Stimulated activated CD4-positive, alpha-beta T cell treated with anti-CD3 and anti-CD28 coated beads, Interleukin-1b, Interleukin-23, amount 100 ng/mL, for 1 hour (primary cell): ENCODE results near the gene MAP3K9.
"Not testable (repeated sequence)": the region's sequence is repeated elsewhere in the genome, so short reads cannot be mapped to it uniquely, and the experiment has no call there.

Experiments
- DNase-seq, 2 donors: peaks; one replicate each; pipeline ENCODE4 v3.0.0-alpha.2; 2020; ENCODE audit warnings: low read depth in 2 of 2

The MAP3K9 gene

GRCh38 chr14:70809225-70810219 is at the start of gene MAP3K9:
MAP3K9 (minus strand) TSS chr14:70809513; CDS start chr14:70809171, 342 bp downstream.
- peak; percentile 58 to 81 for DNase-seq

- DNase-seq: no peak
Observed at GRCh38 chr14:70858641-70859040, 49.3 kb upstream of the MAP3K9 start.

GRCh38 chr14:70857496-70857890 is 48.2 kb upstream of the MAP3K9 start:
- no peak for DNase-seq

GRCh38 chr14:70856851-70857495 is 47.7 kb upstream of the MAP3K9 start:
- no peak for DNase-seq

GRCh38 chr14:70855486-70855885 is 46.2 kb upstream of the MAP3K9 start:
- no peak for DNase-seq

GRCh38 chr14:70853658-70854057 is 44.3 kb upstream of the MAP3K9 start:
- DNase-seq: not testable (repeated sequence)

GRCh38 chr14:70847406-70848090 is 38.2 kb upstream of the MAP3K9 start:
- no peak for DNase-seq

- DNase-seq: no peak
Observed at GRCh38 chr14:70845601-70846000, 36.3 kb upstream of the MAP3K9 start.

GRCh38 chr14:70842851-70843462 is 33.6 kb upstream of the MAP3K9 start:
- no peak for DNase-seq

GRCh38 chr14:70838076-70838475 is 28.8 kb upstream of the MAP3K9 start:
- DNase-seq: no peak

- no peak for DNase-seq
Observed at GRCh38 chr14:70836946-70837345, 27.6 kb upstream of the MAP3K9 start.

- DNase-seq: no peak
Observed at GRCh38 chr14:70833884-70834283, 24.6 kb upstream of the MAP3K9 start.

GRCh38 chr14:70832561-70833305 is 23.4 kb upstream of the MAP3K9 start:
- no peak for DNase-seq

- DNase-seq: no peak
Observed at GRCh38 chr14:70830998-70831781, 21.9 kb upstream of the MAP3K9 start.

- no peak for DNase-seq
Observed at GRCh38 chr14:70828188-70828587, 18.9 kb upstream of the MAP3K9 start.

- no peak for DNase-seq
Observed at GRCh38 chr14:70827752-70828151, 18.4 kb upstream of the MAP3K9 start.

- DNase-seq: no peak
Observed at GRCh38 chr14:70827347-70827746, 18.0 kb upstream of the MAP3K9 start.

- DNase-seq: no peak
Observed at GRCh38 chr14:70823281-70823680, 14.0 kb upstream of the MAP3K9 start.

- DNase-seq: no peak
Observed at GRCh38 chr14:70822530-70823185, 13.3 kb upstream of the MAP3K9 start.
